ENCODE results near the gene CYBA. TPM values are rescaled to one million over a fixed set of nuclear protein-coding genes. Genes with fewer than 3 reads are reported as not detected.

CYBA gene
- total and polyA plus RNA-seq, 2 of the 13 experiments (the other 11 are each of a cell fraction or from before 2014, with no cell fraction given): 196 to 250 TPM

- TF ChIP-seq, protein P1, sequence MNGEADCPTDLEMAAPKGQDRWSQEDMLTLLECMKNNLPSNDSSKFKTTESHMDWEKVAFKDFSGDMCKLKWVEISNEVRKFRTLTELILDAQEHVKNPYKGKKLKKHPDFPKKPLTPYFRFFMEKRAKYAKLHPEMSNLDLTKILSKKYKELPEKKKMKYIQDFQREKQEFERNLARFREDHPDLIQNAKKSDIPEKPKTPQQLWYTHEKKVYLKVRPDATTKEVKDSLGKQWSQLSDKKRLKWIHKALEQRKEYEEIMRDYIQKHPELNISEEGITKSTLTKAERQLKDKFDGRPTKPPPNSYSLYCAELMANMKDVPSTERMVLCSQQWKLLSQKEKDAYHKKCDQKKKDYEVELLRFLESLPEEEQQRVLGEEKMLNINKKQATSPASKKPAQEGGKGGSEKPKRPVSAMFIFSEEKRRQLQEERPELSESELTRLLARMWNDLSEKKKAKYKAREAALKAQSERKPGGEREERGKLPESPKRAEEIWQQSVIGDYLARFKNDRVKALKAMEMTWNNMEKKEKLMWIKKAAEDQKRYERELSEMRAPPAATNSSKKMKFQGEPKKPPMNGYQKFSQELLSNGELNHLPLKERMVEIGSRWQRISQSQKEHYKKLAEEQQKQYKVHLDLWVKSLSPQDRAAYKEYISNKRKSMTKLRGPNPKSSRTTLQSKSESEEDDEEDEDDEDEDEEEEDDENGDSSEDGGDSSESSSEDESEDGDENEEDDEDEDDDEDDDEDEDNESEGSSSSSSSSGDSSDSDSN (CRISPR knock-in tag; IDR thresholded peaks at IDR 0.05): peak; percentile 45; the same call in 1 of the 2 replicates
- TF ChIP-seq RBAK (CRISPR knock-in tag; IDR thresholded peaks at IDR 0.05) (no peak), SP1 (IDR thresholded peaks at IDR 0.05) (no peak), SP1 (CRISPR knock-in tag; IDR thresholded peaks at IDR 0.05) (peak; percentile 70), ZNF280B (CRISPR knock-in tag; IDR thresholded peaks at IDR 0.05; ENCODE audit: borderline replicate concordance) (peak; percentile 42; the same call in 1 of the 2 replicates), ZNF512 (CRISPR knock-in tag; IDR thresholded peaks at IDR 0.05) (no peak), NRL (CRISPR knock-in tag; IDR thresholded peaks at IDR 0.05; ENCODE audit: borderline replicate concordance) (0 out of 2 replicates have a peak, but pooled peaks have one; percentile 41), RBM39 (IDR thresholded peaks at IDR 0.05; ENCODE audit: low read depth, low read length, poor library complexity, severe bottlenecking) (peak; percentile 57), ZFX (CRISPR knock-in tag; IDR thresholded peaks at IDR 0.05; ENCODE audit: low read depth) (peak; percentile 55; the same call in 1 of the 2 replicates), ZNF576 (CRISPR knock-in tag; IDR thresholded peaks at IDR 0.05) (peak; percentile 20; the same call in 1 of the 2 replicates), CAMTA2 (CRISPR knock-in tag; IDR thresholded peaks at IDR 0.05; ENCODE audit: borderline replicate concordance) (0 out of 2 replicates have a peak, but pooled peaks have one; percentile 57), ZNF619 (CRISPR knock-in tag; IDR thresholded peaks at IDR 0.05) (0 out of 2 replicates have a peak, but pooled peaks have one; percentile 36), TFDP1 (CRISPR knock-in tag; IDR thresholded peaks at IDR 0.05; ENCODE audit: borderline replicate concordance) (0 out of 2 replicates have a peak, but pooled peaks have one; percentile 3), ZNF253 (CRISPR knock-in tag; IDR thresholded peaks at IDR 0.05; ENCODE audit: borderline replicate concordance) (0 out of 2 replicates have a peak, but pooled peaks have one; percentile 19), ZNF800 (CRISPR knock-in tag; IDR thresholded peaks at IDR 0.05) (peak; percentile 68), SPEN (CRISPR knock-in tag; IDR thresholded peaks at IDR 0.05; ENCODE audit: low read depth) (peak; percentile 51; the same call in 1 of the 2 replicates), MTF2 (CRISPR knock-in tag; IDR thresholded peaks at IDR 0.05; ENCODE audit: borderline replicate concordance) (peak; percentile 90; the same call in 1 of the 2 replicates)
Observed at GRCh38 chr16:88639231-88640038, 11.4 kb downstream of the CYBA start (continued).
